GM18505 (cell line): Measurements from ENCODE around the gene ZNF425.
"Not testable (repeated sequence)": the region's sequence is repeated elsewhere in the genome, so short reads cannot be mapped to it uniquely, and the experiment has no call there.

Source experiments
- ATAC-seq: cut with Tn5 transposase; IDR thresholded peaks from one replicate; pipeline ENCODE4 v1.9.1; 2021; ENCODE audit not compliant: unreplicated experiment
- POLR2A ChIP-seq: IDR thresholded peaks from 4 replicates; pipeline ENCODE4 v1.6.1; 2011; ENCODE audit warnings: borderline replicate concordance; ENCODE audit not compliant: insufficient read depth, insufficient read length; ENCODE audit errors: extremely low read depth

Gene ZNF425

DNA sequence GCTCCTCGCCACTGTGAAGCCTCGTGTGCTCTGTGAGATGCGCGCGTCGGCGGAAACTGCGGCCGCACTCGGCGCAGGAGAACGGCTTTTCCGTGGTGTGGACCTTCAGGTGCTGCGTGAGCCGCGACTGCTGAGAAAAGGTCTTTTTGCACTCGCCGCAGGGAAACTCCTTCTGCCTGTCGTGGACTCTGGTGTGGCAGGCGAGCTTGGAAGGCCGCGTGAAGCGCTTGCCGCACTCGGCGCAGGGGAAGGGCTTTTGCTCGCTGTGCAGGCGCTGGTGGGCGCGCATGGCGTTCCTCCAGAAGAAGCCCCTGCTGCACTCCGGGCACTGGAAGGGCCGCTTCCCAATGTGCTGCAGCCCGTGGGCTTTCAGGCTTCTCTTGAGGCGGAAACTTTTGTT lies 21.9 kb downstream of the ZNF425 start:
- TF ChIP-seq POLR2A = no peak

DNA sequence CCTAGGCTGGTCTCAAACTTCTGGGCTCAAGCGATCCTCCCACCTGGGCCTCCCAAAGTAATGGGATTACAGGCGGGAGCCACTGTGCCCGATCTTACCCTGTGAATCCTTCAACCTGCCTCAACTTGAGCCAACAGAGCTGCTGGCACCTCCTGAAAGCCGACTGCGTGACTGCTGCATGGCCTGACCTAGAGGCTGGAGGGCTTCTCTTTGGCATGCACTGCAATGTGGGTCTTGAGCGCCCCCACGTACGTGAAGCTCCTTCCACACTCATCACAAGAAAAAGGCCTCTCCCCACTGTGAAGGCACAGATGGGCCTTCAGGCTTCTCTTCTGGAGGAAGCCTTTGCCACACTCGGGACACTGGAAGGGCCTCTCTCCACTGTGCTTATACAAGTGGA lies 22.7 kb downstream of the ZNF425 start:
- ATAC-seq = no peak
- no peak for TF ChIP-seq POLR2A

More for the DNA sequence above, 21.9 kb downstream of the ZNF425 start:
- no peak for ATAC-seq

DNA sequence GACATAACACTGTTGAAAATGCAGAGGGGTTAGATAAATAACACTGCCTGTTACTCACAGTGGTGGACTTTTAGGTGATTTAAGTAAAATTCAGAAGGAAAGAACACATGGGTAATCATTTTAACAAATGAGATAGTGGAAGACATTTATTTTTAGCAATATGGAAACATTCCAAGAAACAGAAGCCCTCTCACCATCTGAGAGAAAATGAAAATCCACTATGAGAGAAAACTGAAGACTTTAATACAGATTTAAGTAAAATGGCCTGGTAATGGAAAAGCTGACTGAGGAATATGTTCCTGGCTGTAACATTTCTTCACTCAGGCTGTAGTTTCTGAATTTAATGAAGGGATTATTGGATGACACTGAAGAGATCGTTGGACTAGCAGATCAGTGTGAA lies 23.5 kb downstream of the ZNF425 start:
- no peak for ATAC-seq
- TF ChIP-seq POLR2A = no peak

DNA sequence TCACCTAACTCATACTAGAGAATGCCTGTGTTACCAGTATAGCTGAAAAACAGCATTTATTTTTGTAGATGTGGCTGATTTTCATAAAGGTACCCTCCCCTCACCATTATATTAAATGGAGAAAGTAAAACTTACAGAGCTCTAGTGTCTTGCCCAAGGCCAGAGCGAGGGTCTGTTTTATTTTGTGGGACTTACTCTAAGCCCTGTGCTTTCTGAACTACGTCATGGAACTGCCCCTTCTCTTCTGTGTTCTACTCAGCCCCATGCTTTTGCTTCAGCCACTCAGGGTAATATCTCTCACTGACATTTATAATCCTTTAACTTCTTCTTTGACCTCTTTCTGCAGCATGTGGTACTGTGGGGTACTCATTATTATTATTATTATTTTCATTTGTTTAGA lies 25.3 kb downstream of the ZNF425 start:
- TF ChIP-seq POLR2A = no peak
- no peak for ATAC-seq

DNA sequence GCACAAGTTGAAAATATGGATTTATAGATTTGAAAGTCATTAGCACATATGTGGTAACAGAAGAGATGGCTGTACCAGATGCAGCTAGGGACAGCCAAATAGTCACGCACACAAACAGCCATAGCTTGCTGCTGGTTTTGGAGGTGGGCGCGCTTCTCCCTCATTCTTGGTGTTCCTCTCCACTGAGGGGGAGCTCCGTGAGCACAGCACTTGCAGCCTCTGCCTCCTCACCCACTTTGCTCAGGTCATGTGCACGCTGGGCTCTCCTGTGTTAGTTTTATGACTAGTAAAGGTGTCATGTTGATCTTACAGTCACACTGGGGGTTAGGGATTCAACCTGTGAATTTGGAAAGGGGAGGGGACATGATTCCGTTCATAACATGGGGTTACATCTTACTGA lies 27.1 kb downstream of the ZNF425 start:
- TF ChIP-seq POLR2A = no peak
- ATAC-seq = no peak

DNA sequence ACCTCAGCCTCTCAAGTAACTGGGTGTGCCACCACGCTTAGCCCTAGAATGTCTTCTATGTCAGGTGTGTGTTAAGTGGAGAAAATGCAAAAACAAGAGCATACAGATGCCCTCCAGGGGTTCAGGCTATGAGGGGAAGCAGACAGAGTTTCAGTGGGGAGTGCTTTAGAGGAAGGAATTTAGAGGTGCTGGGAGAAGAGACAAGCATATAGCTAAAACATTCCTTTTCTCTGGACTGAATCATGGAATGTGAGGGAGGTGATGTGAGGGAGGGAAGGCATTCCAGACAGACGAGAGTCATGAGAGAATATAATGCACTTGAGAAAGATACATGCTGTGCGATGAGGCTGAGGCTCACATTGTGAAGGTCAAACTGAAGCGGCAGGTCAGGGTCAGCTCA lies 29.0 kb downstream of the ZNF425 start:
- no peak for ATAC-seq

DNA sequence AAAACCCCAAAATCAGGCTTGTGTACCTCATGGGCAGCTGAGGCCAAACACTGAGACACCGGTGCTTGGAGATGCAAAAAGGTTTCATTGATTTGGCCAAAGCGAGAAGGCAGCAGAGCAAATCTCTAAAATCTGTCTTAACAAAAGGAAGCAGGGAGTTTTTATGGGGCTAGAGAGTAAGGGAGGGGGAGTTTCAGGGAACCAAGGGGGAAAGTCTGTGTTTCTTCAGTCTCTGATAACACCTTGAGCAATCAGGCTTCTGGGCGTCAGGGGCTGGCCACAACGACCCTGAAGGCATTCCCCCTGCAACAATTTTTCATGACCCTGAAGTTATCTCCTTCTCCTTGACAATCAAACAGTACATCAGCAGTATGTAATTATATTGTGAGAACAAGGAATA lies 32.9 kb downstream of the ZNF425 start:
- TF ChIP-seq POLR2A = no peak
- ATAC-seq = no peak

More for the DNA sequence above, 29.0 kb downstream of the ZNF425 start:
- TF ChIP-seq POLR2A = no peak

DNA sequence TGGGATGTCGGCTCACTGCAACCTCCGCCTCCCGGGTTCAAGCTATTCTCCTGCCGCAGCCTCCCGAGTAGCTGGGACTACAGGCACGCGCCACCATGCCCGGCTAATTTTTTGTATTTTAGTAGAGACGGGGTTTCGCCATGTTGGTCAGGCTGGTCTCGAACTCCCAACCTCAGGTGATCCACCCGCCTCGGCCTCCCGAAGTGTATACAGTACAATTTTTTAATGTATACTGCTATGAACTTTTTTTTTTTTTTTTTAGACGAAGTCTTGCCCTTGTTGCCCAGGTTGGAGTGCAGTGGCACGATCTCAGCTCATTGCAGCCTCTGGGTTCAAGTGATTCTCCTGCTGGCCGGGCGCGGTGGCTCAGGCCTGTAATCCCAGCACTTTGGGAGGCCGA lies 33.9 kb downstream of the ZNF425 start:
- not testable (repeated sequence) for ATAC-seq

DNA sequence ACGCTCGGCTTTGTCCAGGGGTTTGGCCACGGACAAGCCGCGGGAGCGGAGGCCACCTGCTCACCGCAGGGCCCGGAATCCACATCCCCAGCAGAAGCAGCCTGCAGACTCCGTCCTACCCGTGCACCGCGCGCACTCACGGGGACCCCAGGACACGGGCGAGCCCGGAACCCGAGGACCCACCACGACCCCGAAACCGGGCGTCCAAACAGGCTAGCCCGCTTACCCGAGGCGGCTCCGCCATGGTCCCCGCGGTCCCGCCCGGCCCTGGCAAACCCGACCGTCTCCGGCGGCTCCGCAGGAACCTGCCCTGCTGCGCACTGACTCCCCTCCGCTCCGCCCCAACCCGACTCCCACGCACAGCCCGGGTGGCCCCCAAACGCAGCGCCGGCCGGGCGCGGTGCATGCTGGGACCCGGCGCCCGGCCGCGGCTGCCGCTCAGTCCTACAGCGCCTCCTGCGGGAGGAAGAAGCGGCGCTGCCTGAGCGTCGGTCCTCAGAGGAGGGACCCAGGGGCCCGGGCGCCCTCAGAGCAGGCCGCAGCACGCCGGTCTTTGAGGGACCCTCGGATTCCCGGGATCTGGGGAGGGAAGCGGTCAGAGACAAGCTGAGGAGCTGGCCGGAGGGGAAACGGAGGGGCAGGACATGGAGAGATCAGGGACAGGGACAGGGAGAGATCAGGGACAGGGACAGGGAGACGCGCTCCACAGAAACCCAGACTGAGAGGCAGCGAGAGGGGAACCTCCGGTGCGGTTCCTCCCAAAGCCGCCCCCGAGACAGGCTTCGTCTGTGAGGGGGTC lies 35.5 kb downstream of the ZNF425 start, which contains the start of gene ZNF786:
ZNF786 (minus strand) TSS at position 322 of the 799 bp plus-strand sequence; CDS start at position 244, 78 bp downstream.
- peak; percentile 81 for ATAC-seq
- TF ChIP-seq POLR2A = peak; percentile 97

DNA sequence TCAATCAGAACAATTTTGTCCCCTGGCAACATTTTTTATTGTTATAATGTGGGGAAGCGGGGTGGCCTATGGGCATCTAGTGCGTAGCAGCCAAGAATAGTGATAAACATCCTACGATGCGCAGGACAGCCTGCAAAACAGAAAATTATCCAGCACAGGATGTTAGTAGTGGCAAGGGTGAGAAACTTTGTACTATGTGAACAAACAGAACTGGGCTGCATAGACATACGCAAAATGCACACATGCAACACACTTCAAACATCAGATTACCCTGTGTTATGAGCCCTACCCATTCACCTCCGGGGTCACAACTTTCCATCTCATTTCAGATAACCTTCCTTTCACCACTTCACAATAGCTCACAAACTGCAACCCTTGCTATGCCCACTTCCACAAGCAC lies 38.7 kb downstream of the ZNF425 start:
- ATAC-seq = no peak
- TF ChIP-seq POLR2A = no peak

DNA sequence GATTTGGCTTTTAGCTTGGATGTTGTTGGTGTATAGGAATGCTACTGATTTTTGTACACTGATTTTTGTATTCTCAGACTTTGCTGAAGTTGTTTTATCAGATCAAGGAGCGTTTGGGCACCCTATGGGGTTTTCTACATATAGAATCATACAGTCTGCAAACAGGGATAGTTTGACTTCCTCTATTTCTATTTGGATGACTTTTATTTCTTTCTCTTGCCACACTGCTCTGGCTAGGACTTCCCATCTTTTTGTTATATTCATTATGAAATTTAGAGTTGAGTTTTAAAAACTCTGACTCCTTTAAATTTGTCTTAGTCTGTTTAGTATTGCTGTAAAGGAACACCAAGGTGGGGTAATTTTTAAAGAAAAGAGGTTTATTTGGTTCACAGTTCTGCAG lies 40.3 kb downstream of the ZNF425 start:
- ATAC-seq = no peak
- TF ChIP-seq POLR2A = no peak

DNA sequence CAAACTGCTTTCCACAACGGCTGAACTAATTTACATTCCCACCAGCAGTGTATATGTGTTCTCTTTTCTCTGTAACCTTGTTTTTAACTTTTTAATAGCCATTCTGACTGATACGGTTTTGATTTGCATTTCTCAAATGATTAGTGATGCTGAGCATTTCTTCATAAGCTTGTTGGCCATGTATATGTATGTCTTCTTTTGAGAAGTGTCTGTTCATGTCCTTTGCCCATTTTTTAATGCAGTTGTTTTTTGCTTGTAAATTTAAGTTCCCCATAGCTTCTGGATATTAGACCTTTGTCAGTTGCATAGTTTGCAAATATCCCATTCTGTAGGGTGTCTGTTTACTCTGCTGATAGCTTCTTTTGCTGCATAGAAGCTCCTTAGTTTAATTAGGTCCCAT lies 41.7 kb downstream of the ZNF425 start:
- no peak for ATAC-seq

DNA sequence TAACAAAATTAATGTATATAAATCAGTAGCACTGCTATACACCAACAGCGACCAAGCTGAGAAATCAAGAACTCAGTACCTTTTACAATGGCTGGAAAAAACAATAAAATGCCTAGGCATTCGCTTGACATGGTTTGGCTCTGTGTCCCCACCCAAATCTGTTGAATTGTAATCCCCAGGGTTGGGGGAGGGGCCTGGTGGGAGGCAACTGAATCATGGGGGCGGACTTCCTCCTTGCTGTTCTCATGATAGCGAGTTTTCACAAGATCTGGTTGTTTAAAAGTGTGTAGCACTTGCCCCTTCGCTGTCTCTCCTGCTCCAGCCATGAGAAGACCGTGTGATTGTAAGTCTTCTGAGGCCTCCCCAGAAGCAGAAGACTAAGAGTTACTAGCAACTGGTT lies 44.2 kb downstream of the ZNF425 start:
- TF ChIP-seq POLR2A = no peak
- no peak for ATAC-seq

More for the DNA sequence above, 41.7 kb downstream of the ZNF425 start:
- no peak for TF ChIP-seq POLR2A

DNA sequence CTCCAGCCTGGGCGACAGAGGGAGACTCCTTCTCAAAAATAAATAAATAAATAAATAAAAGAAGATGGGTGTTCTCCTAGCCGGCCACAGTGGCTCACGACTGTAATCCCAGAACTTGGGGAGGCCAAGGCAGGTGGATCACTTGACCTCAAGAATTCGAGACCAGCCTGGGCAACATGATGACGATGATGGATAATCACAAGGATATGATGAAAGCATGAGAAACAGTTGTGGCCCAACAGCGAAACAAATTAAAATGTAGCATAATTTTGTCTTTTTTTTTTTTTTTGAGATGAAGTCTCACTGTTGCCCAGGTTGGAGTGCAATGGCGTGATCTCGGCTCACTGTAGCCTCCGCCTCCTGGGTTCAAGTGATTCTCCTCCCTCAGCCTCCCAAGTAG lies 48.5 kb downstream of the ZNF425 start:
- no peak for TF ChIP-seq POLR2A

More for the DNA sequence above, 48.5 kb downstream of the ZNF425 start:
- ATAC-seq = no peak
